Cerebellar cortex (tissue), 1 donor: ENCODE measurements around the gene YJEFN3.

Experiments
- DNase-seq: peaks from one replicate; pipeline ENCODE4 v3.0.0-alpha.2; 2015; ENCODE audit warnings: low spot score

The YJEFN3 gene

DNA sequence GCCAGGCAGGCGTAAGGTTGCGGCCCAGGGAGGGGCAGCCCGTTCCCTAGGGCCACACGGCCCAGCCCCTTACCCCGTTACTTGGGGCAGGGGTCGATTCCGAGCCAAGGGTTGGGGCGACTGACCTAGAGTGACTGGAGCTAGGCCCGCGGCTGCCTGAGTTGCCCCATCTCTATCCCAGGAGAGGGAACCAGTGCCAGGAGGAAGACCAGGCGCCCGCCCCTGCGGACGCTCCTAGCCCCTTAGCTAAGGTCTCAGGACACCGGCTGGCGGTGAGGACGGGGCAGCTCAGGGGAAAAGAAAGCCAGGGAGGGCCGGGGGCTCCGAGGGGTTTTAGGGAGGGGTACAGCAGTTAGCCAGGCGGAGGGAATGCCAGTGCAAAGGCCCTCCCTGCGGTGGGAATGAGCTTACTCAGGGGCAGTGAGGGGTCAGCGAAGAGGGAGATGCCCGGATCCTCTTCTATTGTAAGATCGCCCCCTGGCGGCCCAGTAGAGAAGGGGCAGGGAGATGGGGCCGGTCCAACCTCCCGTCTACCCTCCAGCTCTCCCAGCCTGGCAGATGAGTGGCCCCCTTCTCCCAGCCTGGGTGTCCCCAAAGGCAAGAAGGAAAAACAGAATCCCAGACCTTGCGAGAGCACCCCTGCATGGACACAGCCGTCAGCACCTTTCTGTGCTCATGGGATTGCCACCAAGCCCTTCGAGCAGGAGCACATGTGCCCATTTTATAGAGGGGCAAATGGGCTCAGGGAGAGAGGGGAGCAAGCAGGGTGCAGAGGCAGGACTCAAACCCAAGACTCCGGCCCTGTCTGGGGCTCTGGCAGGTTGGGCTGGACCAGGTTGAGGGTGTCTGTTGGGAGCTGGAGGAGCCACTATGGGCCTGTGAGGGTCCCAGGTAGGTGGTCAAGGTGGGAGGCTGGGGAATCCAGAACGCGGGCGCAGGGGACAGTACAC lies 25.6 kb downstream of the YJEFN3 start:
- DNase-seq: peak; percentile 33

DNA sequence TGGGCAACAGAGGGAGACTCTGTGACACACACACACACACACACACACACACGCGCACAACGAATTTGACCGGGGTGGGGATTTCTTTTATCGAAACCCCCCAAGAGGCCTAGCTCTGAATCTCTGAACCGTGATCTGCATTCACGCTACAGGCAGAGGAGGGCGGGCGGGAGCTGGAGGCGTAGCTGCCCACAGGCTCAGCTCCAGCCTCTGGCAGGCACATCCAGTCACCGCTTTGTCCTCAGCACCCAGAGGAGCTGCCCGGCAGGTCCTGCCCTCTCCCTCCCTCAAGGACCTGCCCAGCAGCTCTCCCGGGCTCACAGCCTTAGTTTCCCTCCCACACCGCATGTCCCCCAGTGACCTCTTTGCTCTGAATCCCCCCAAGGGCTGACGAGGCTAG lies 29.3 kb downstream of the YJEFN3 start:
- DNase-seq: no peak

DNA sequence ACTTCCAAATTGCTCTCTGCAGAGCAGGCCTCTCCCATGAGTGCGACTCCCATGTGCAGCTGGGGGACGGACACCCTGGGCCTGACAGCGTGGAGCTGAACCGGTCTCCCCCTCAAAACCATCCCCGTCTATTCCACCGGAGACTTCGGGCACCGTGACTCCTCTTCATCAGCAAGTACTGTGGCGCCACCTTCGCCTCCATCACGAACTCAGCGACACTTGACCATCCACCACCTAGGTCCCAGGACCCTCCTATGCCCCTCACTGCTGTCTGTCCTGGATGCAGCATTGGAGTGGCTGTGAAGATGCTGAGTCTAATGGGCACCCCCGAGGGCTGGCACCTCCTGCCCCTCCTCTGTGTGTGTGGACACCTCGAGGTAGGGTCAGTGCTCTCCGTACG lies 29.9 kb downstream of the YJEFN3 start:
- no peak for DNase-seq

DNA sequence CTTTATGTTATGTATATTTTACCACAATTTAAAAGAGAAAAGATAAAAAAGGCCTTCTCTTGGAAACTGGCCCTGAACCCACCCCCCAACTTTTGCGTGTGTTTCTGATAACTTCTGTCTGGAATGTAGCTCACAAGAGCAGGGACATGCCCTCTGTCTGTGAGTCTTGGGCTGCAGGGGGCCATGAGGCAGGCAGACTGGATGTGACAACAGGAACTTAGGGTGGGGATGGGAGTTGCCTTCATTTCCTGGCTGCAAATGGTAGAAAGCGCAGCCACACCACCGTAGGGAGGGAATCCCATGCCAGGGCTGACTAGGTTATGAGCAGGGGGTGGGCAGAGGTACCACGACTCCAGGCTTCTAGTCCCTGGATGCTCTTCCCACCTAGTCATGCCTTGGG lies 31.2 kb downstream of the YJEFN3 start:
- DNase-seq: no peak

DNA sequence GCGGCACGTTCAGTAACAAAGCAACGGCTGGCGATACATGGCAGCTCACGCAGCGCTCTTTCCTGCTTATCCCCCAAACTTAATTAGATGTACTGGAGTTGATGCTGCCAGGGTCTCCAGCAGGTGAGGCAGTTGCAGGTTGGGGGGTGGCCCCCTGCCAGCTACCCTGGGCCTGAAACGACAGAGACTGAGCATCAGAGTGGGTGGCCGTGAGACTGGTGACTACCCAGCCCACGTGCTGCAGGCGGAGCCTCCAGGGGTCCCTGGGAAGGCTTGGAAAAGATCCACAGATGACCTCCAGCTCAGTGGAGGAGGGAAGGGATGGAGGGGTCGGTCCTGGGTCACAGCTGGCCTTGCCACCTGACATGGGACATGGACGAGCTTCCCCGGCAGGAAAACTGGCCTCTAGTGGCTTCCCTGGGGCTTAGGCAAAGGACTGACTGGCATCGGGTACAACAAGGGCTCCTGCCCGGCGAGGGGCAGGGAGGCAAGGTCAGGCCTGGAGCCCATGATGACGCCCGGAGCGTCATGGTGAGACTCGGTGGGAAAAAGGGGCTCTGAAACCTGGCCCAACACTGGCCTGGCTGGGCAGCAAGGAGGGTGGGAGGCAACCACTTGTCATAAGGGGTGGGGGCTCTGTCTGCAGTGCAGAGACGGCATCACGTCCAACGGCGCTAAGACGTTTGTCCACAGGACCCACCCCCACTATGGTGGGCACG lies 33.4 kb downstream of the YJEFN3 start:
- DNase-seq: no peak

DNA sequence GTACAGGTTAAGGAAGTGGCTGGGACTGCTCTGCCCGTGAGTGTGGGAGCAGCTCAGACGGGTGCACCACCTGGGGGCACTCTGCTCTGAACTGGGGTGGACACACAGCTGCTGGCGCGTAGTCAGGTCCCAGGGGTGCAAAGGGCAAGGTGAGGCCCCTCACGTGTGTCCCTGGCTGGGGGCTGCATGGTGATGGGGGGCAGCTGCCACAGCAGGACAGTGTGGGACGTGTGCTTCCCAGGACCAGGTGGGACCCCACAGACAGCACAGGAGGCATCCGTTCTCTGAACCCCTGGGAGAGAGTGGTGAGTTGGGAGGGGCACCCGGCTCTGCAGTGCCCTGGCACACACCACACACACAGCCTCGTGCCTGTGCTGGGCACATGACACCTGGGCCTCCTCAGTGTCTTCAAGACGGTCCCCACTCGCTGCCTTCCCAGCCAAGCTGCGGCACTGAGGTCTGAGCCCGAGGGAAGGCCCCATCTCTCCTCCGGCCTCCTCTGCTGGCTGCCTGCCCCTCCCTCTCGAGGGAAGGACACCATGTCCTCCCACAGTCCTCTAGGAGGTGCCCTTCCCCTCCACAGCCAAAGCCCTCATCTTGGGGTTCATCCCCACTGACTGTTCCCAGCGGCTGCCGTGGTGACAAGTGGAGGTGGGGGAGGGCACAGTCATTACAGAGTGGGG lies 34.1 kb downstream of the YJEFN3 start:
- no peak for DNase-seq

DNA sequence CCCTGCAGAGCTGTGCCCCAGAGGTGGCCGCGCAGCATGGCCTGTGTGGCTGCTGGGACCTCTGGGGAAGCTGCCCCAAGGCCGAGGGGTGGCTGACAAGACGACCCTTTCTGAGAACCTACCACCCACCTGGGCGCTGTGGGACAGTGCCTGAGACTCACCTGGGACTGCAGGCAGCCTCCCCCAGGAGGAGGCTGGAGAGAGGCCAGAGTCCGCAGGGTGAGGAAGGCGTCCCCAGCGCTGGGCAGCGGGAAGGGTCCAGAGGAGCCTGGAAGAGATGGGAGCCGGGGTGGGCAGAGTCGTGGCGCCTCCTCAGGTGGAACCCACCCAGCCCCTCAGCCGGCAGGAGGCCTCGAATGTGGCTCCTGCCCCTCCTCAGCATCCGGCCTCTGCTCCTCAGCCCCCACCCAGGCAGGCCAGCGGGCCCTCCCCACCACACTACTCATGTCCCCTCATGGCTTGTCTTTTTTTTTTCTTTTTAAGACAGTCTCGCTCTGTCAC lies 34.7 kb downstream of the YJEFN3 start:
- DNase-seq: no peak

DNA sequence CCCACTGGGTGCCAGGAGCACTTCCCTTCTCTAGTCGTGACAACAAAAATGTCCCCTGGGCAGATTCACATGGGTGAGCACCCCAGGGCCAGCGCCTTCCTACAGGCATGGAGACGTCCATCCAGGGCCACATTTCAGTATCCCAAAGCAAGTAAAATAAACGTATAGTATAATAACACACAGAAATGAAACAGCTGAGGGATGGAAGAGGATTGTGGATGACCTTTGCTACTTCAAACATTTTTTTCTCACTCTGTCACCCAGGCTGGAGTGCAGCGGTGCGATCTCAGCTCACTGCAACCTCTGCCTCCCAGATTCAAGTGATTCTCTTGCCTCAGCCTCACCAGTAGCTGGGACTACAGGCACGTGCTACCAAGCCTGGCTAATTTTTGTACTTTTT lies 37.6 kb downstream of the YJEFN3 start:
- no peak for DNase-seq

DNA sequence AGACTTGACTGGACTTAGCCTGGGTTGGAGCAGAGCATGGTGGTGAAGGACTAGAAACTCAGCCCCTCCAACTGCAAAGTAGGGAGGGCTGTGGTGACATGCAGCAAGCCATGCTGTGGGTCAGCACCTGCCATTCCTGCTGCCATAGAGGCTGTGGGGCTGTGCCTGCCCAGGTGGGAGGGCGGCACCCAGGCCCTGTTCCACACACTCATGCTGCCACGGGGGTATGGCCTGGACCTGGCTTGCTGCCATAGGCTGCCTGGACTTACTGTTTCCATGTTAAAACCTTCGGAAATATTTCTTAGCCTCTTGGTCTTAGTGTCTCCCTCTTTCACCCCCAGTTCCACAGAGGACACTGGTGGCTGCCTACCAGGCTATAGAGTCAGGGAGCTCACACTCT lies 38.7 kb downstream of the YJEFN3 start:
- DNase-seq: no peak

DNA sequence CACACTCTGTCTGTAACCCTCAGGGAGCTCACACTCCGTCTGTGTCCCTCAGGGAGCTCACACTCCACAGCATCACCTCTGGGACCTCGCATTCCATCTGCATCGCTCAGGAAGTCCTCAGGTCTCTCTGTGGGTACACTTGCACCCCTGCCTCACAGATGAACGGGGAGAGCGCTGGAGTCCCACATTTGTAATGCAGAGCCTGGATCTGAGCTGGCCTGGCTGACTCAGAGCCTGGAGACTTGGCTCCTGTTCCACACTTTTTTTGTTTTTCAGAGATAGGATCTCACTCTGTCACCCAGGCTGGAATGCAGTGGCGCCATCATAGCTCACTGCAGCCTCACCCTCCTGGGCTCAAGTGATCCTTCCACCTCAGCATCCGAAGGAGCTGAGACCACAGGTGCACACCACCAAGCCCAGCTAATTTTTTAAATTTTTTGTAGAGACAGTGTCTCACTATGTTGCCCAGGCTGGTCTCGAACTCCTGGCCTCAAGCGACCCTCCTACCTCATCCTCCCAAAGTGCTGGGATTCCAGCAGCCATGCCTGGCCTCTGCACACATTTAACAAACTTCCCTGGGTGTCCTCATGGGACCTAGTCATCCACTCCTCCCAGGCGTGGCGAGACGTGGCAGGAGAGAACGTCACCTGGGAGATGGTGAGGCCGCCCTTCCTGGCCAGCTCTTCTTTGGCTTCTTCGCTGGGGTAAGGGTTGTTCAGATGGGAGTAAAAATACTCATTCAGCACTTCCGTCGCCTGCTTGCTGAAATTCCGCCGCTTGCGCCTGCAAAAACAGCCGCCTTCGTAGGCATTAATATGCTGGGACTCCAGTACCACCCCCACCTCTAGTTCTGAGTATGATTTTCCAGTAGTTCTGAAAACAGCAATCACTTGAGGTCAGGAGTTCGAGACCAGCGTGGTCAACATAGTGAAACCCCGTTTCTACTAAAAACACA lies 40.4 kb downstream of the YJEFN3 start:
- no peak for DNase-seq

DNA sequence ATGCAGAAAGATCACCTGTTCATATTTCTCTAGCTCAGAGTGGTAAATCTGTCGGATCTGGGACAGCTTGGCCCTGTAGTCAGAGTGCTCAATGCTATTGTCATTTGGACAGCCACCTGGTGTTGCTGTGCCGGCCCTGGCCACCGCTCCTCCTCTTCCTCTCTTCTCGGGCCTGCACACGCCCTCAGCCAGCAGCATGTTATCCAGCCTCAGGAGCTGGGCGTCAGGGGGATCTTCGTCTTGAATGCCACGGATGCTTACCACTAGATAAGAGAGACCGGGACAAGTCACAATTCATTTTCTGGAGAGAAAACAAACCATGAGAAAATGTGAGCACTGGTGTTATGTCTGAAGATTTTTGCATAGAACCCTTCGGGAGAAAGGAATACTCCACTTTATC lies 41.9 kb downstream of the YJEFN3 start:
- DNase-seq: no peak

DNA sequence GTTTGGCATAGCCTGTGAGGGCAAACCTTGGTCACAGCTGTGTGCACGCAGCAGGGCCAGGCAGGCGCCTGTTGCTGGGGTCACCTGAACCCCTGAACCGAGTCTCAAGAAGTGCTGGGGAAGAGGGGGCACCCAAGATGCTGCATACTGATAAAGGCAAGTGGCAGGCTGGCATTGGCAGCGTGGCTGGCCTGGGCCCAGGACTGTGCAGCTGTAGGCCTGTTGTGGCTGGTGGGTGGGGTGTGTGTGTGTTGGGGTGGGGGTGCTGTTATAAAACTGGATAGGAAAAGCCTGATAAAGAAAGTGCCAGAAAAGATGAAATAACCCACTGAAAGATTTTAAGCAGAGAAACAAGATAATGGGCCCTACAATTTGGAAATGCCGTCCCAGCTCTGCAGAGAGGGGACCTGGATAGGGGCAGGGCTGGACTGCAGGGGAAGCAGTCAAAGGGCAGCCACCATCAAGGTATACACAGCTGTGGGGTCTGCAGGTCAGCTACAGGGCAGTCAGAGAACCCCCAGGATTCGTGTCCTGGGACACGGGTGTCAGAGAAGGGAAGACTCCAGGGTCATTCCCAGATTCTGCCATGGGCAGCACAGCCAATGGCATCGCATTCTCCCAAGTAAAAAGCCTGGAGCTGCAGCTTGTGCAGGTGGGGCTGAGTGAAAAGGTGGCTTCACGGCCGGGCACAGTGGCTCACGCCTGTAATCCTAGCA lies 42.5 kb downstream of the YJEFN3 start:
- DNase-seq: no peak

DNA sequence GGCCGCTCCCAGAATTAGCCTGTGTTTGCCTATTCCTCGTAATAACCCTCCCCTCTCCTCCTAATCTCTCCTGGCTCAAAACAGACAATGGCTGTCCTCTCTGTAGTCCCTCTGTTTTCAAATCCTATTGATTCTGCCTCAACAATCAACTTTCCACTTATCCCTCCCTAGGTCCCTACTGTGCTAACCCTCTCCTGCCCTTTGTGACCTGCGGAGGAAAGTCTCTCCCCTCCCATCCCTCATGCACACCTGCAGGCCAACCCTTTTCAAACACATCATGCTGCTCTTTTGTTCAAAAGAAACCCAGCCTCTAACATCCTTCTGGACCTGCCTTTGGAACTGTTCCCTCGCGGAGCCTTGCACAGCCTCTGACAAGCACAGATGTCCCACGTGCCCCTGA lies 46.7 kb downstream of the YJEFN3 start:
- DNase-seq: no peak

DNA sequence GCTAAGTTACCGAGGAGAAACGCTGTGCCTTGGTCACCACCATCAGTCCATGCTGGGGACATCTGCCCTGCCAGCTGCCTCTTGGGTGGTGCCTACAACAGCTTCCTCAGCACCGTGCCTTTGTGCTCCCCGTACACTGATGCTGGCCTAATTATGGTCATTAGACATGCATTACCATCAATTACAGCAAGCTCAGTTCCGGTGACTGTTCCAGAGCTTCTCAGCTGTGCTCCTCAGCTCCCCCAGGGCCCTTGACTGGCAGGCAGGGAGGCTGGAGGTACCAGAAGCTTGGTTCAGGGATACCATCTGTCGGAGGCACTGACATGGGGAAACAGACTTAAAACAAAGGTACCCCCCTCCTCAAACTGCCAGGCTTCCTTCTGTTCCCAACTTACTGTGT lies 49.5 kb downstream of the YJEFN3 start:
- no peak for DNase-seq

DNA sequence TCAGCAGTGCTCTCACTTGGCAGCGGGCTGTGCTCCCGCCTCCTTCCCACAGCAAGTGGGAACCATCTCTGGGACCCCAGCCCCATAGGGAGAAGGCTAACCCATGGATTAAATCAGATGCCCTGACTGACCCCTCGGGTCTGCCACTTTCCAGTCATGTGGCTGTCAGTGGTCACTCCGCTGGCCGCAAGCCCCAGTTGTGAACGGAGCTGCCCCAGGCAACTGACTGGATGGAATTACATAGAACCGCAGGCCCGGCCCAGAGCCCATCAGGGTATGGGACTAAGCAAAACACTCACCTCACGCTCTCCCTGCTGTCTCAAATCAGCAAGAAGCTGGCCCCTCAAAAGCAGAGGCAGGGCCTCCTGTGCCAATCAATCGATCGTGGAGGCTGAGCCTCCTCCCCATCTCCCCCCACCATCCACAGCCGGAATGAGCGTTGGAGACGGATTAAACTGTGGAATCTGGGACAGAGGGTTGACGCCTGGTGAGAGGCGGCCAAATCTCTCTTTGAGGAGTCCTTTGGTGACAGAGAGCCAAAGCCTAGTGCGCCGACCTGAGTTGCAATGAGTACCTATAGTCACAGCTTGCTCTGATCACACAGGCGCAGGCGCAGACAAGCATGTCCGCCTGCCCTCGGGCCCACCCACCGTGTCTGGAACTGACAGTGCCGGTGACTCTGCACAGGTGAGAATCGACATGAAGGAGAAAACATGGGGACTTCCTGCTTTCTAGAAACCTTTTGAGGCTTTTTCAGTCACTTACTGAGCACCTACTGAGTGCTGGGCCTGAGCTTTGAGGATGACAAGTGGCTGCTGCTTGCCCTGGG lies 51.0 kb downstream of the YJEFN3 start:
- DNase-seq: no peak

DNA sequence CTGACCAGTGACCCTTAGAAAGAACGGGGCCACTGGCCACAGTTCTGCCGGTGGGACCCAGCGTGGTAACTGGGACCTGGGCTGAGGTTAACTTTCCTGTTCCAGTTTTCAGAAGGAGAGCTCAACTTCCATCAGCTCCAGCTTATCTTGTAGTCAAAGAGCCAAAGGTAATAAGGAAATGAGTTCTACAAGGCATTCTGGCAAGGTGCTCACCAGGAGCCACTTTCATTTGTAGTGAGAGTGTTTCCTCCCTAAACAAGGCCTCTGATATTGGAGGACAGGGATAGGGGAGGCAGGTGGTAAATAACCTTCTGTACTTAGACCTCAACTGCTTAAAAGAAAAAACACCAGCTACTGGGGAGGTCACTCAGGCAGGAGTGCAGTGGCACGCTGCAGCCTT lies 51.7 kb downstream of the YJEFN3 start:
- no peak for DNase-seq

DNA sequence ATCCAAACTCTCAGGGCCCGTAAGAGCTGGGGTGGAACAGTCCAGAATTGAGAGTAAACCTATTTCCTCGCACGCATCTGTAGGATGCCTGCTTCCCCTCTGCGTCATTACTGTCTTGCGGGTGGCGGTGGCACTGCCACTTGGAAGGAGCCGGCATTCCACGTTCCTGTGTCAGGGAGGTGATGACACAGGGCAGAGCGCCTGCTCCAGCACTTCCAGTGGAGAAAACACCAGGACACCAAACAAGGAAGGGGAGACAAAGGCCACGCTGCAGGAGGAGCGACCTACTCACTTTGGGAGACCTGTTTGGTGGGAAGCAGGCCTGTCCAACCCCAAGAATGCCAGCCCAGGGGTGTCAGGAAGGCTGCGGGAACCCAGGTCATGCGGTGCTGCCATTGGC lies 52.7 kb downstream of the YJEFN3 start:
- DNase-seq: no peak

DNA sequence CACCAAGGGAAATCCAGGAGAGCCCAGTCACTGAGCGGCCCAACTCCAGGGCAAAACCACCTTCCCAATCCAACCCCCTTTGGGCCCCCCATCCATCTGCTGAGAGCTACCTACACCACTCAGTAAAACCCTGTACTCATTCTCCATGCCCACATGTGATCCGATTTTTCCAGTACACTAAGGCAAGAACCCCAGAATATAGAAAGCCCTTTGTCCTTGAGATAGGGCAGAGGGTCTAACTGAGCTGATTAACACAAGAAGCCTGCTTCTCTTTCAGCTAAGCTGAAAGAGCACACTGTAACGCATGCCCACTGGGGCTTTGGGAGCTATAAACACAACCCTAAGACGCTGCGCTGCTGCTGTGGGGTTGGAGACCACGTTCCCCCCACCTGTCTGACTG lies 53.8 kb downstream of the YJEFN3 start:
- DNase-seq: no peak

DNA sequence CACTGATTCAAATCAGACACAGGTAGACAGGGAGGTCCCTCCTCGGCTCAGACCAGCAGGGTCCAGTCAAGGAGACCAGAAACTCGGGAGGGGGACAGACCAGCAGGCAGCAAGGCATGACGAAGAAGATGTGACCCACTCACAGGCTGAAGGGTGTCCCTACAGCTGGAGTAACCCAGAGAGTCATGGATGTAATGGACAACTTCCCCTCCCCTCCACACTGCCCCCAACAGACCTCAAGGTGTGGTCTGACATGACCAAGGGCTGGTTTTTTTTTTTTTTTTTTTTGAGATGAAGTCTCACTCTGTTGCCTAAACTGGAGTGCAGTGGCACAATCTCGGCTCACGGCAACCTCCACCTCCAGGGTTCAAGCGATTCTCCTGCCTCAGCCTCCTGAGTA lies 55.6 kb downstream of the YJEFN3 start:
- DNase-seq: no peak
